Parathyroid adenoma (tissue), 2 donors: ENCODE data around the gene NHLRC4.

Experiments used
- H2AFZ ChIP-seq: fragments of 300-600 bp; sonication (generic); one replicate; pipeline ENCODE4 v1.7.0; 2017; ENCODE audit warnings: antibody characterized with exemption, mild to moderate bottlenecking
- H3K27ac ChIP-seq: fragments of 300-600 bp; sonication (generic); one replicate; pipeline ENCODE4 v1.7.0; 2017
- H3K27me3 ChIP-seq: fragments of 300-600 bp; sonication (generic); one replicate; pipeline ENCODE4 v1.7.0; 2017; ENCODE audit warnings: low read length; ENCODE audit not compliant: control insufficient read depth, insufficient read depth
- H3K36me3 ChIP-seq: fragments of 300-600 bp; sonication (generic); one replicate; pipeline ENCODE4 v1.7.0; 2017; ENCODE audit warnings: low read length; ENCODE audit not compliant: control insufficient read depth, insufficient read depth
- H3K4me1 ChIP-seq: fragments of 300-600 bp; sonication (generic); one replicate; pipeline ENCODE4 v1.7.0; 2017; ENCODE audit warnings: control low read depth
- H3K4me2 ChIP-seq: fragments of 300-600 bp; sonication (generic); one replicate; pipeline ENCODE4 v1.7.0; 2017; ENCODE audit warnings: low read length
- H3K4me3 ChIP-seq: fragments of 300-600 bp; sonication (generic); one replicate; pipeline ENCODE4 v1.7.0; 2017; ENCODE audit warnings: low read depth, low read length
- H3K79me2 ChIP-seq: fragments of 300-600 bp; sonication (generic); one replicate; pipeline ENCODE4 v1.7.0; 2017; ENCODE audit warnings: control low read depth
- H3K9ac ChIP-seq: fragments of 300-600 bp; sonication (generic); one replicate; pipeline ENCODE4 v1.7.0; 2017; ENCODE audit warnings: mild to moderate bottlenecking
- H3K9me3 ChIP-seq: fragments of 300-600 bp; sonication (generic); one replicate; pipeline ENCODE4 v1.7.0; 2017; ENCODE audit warnings: low read length; ENCODE audit not compliant: control insufficient read depth
- CTCF ChIP-seq: fragments of 300-600 bp; sonication (generic); IDR thresholded peaks from one replicate; pipeline ENCODE4 v1.7.0; 2017; ENCODE audit warnings: antibody characterized with exemption, mild to moderate bottlenecking
- donor health status: primary hyperparathyroidism.

NHLRC4 gene

GRCh38 chr16:567373-568256 is 810 bp downstream of the NHLRC4 start:
- H3K27me3 ChIP-seq = no peaks in the 10 kb centered on the region
- H3K9ac ChIP-seq = no peak overlapping the region
- TF ChIP-seq CTCF = no peak
- peak overlapping the region; percentile 54 for H3K4me3 ChIP-seq
- peak overlapping the region; percentile 78 for H3K4me2 ChIP-seq
- peak overlapping the region; percentile 95 for H3K27ac ChIP-seq
- no peaks in the 10 kb centered on the region for H3K9me3 ChIP-seq
- H3K36me3 ChIP-seq = no peaks in the 10 kb centered on the region
- peaks cover 3% of the 10 kb centered on the region for H3K79me2 ChIP-seq
- peak overlapping the region; percentile 75 for H2AFZ ChIP-seq
- H3K4me1 ChIP-seq = peaks cover 45% of the 10 kb centered on the region

GRCh38 chr16:568401-569258 is 1.8 kb downstream of the NHLRC4 start:
- no peak overlapping the region for H3K9ac ChIP-seq
- no peak overlapping the region for H3K4me3 ChIP-seq
- H2AFZ ChIP-seq = peak overlapping the region; percentile 91
- TF ChIP-seq CTCF = no peak
- H3K36me3 ChIP-seq = no peaks in the 10 kb centered on the region
- no peaks in the 10 kb centered on the region for H3K27me3 ChIP-seq
- H3K4me1 ChIP-seq = peaks cover 45% of the 10 kb centered on the region
- H3K27ac ChIP-seq = peak overlapping the region; percentile 95
- H3K4me2 ChIP-seq = peak overlapping the region; percentile 79
- H3K79me2 ChIP-seq = peaks cover 3% of the 10 kb centered on the region
- no peaks in the 10 kb centered on the region for H3K9me3 ChIP-seq

GRCh38 chr16:569445-570254 is 2.8 kb downstream of the NHLRC4 start, which contains the start of gene PIGQ:
Gene PIGQ (plus strand): TSS chr16:569968. CDS start chr16:574075, 4,107 bp downstream.
- Histone ChIP-seq H2AFZ (peak within 1 kb of the TSS; percentile 91), H3K4me1 (peaks cover 42% of the 10 kb centered on the region), H3K36me3 (no peaks in the 10 kb centered on the region), H3K4me2 (peak within 1 kb of the TSS; percentile 86), H3K79me2 (peaks cover 3% of the 10 kb centered on the region), H3K9ac (no peak within 1 kb of the TSS), H3K27me3 (no peaks in the 10 kb centered on the region), H3K27ac (peak within 1 kb of the TSS; percentile 95), H3K9me3 (no peaks in the 10 kb centered on the region), H3K4me3 (peak within 1 kb of the TSS; percentile 81)
- TF ChIP-seq CTCF = no peak

GRCh38 chr16:572865-573650 is 6.3 kb downstream of the NHLRC4 start:
- H3K27me3 ChIP-seq = no peaks in the 10 kb centered on the region
- no peaks in the 10 kb centered on the region for H3K9me3 ChIP-seq
- H2AFZ ChIP-seq = no peak overlapping the region
- H3K27ac ChIP-seq = no peak overlapping the region
- H3K4me3 ChIP-seq = no peak overlapping the region
- H3K4me2 ChIP-seq = no peak overlapping the region
- H3K4me1 ChIP-seq = peaks cover 12% of the 10 kb centered on the region
- TF ChIP-seq CTCF = no peak
- H3K36me3 ChIP-seq = no peaks in the 10 kb centered on the region
- no peak overlapping the region for H3K9ac ChIP-seq
- H3K79me2 ChIP-seq = peaks cover 3% of the 10 kb centered on the region
